ENCODE results near the gene C3orf52.

C3orf52 gene

GRCh38 chr3:112093180-112093522 is 7.0 kb downstream of the C3orf52 start:
- no peak overlapping the region; the same call in 1 of the 2 replicates for H3K4me3 ChIP-seq (ENCODE audit: low read length)
- TF ChIP-seq ZNF274 (IDR thresholded peaks at IDR 0.05; ENCODE audit: low read depth, low read length), result no peak

GRCh38 chr3:112095731-112096130 is 9.5 kb downstream of the C3orf52 start:
- H3K4me3 ChIP-seq (ENCODE audit: low read length), result no peak overlapping the region
- TF ChIP-seq ZNF274 (IDR thresholded peaks at IDR 0.05; ENCODE audit: low read depth, low read length), result no peak

DNA sequence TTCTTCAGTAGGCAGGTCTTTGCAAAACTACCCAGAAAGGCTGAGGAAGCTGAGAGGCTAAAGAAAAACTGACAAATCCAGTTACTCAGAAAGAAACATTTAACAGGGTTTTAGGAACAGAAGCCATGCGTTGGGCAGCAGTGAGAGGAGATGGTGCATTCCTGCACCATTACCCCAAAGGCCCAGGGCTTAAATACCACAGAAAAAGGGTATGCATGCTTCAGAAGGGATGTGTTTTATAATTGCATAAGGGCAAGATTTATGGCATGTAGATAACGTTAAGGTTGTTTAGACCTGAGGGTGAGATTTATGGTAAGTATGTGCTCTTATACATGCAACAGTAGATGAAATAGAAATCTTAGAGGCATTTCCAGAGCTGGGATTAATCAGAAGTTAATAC is 10.0 kb downstream of the C3orf52 start:
- no peak overlapping the region for H3K4me3 ChIP-seq (ENCODE audit: low read length)
- TF ChIP-seq ZNF274 (IDR thresholded peaks at IDR 0.05; ENCODE audit: low read depth, low read length), result no peak

DNA sequence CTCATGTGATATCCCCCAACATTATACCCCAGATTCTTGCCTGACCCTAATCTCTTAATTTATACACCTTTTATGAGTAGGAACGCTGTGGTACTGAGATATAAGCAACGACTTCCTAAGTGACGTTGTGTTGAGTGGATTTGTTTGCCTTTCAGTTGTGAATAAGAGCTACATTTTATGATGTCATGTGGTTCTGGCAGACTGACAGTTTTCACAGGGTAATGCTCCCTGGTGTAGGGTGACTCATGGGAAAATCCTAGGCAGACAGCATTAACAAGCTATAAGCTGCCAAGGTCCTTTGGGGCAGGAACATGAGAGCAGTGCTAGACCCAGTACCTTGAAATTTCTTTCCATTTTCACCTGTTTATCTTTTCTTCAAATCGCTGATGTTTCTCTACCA is 11.2 kb downstream of the C3orf52 start:
- no peak overlapping the region for H3K4me3 ChIP-seq (ENCODE audit: low read length)
- TF ChIP-seq ZNF274 (IDR thresholded peaks at IDR 0.05; ENCODE audit: low read depth, low read length), result no peak

DNA sequence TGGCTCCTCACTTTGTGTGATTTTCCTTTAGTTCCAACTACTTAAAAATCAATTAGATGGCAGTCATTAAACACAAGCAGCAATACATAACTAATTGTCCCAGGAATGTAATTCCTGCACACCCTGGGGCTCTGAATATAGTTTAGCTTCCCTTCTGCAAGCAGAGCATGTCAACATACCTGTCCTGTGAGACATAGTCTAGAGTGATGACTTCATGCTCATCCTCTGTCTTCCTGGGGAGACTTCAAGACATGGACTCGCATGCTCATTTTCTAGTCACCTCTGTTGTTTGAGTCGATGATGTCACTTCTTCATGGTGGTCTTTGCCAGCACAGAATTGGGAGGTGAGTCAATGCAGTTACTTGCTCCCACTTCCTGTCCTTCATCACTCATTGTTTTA is 15.7 kb downstream of the C3orf52 start:
- no peak overlapping the region for H3K4me3 ChIP-seq (ENCODE audit: low read length)
- no peak for TF ChIP-seq ZNF274 (IDR thresholded peaks at IDR 0.05; ENCODE audit: low read depth, low read length)

- no peak for TF ChIP-seq ZNF274 (IDR thresholded peaks at IDR 0.05; ENCODE audit: low read depth, low read length)
- no peak overlapping the region for H3K4me3 ChIP-seq (ENCODE audit: low read length)
Observed at GRCh38 chr3:112104774-112105173, 18.6 kb downstream of the C3orf52 start.

GRCh38 chr3:112109322-112109721 is 23.1 kb downstream of the C3orf52 start:
- TF ChIP-seq ZNF274 (IDR thresholded peaks at IDR 0.05; ENCODE audit: low read depth, low read length), result no peak

DNA sequence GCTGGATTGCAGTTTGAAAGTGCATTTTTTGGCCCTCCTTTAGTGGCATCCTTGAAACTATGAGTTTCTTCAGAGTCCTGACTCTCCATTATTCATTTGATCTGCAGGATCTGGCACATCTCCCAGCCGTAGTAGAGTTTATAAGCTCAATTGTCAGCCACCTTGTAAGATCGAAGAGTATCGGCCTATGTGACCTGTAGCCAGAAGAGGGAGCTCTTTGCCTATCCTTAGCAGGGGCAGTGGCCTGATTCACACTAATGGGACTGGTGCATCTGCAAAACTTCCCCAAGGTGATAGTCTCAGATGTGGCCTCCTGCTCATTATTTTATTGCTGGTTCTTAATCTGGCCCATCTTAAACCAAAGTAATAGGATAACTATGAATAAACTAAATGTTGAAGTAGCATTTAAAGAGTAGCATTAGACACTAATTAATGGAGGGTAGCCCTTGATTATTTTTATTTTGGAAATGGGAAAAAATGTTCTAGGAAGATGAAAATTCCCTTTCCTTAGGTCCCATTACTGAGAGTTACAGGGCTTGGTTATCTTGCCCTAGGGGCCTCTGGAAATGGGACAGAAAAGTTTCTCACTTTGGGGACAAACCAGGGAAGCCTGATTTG is 25.7 kb downstream of the C3orf52 start:
- no peak overlapping the region for H3K4me3 ChIP-seq (ENCODE audit: low read length)
- TF ChIP-seq ZNF274 (IDR thresholded peaks at IDR 0.05; ENCODE audit: low read depth, low read length), result no peak

More at GRCh38 chr3:112109322-112109721, 23.1 kb downstream of the C3orf52 start:
- no peak overlapping the region for H3K4me3 ChIP-seq (ENCODE audit: low read length)

GRCh38 chr3:112114576-112115160 is 28.5 kb downstream of the C3orf52 start:
- TF ChIP-seq ZNF274 (IDR thresholded peaks at IDR 0.05; ENCODE audit: low read depth, low read length), result no peak
- peak overlapping the region; percentile 7; the same call in 1 of the 2 replicates for H3K4me3 ChIP-seq (ENCODE audit: low read length)

GRCh38 chr3:112115161-112115739 is 29.1 kb downstream of the C3orf52 start:
- no peak for TF ChIP-seq ZNF274 (IDR thresholded peaks at IDR 0.05; ENCODE audit: low read depth, low read length)
- H3K4me3 ChIP-seq (ENCODE audit: low read length), result peak overlapping the region; percentile 7; the same call in 1 of the 2 replicates

DNA sequence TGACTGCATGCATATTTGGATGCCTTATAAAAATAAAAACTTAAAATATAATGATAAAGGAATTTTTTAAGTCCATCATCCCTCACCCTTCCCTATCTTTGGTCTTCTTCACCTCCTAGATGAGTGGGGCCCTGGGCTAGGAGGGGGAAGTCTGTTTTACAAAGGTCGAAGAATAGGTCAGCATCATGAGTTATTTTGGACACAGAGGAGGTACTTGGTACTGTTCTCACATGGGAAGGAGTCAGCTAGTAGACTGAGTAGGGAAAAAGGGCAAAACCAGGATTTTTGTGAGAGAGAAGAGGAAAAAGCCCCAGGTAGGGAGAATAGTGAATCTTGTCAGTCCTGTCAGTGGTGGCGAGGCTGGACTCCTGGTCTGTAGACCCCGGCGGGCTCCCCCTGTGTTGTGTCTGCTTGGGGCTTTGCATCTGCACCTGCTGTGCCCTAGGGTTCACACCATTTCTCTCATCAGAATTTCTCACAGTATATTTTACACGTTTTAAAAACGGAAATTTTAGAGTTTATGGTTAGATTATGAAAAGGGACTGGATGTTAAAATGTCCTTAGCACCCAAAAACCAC is 29.7 kb downstream of the C3orf52 start:
- TF ChIP-seq ZNF274 (IDR thresholded peaks at IDR 0.05; ENCODE audit: low read depth, low read length), result no peak
- H3K4me3 ChIP-seq (ENCODE audit: low read length), result no peak overlapping the region; the same call in 1 of the 2 replicates

GRCh38 chr3:112116748-112117186 is 30.6 kb downstream of the C3orf52 start:
- no peak overlapping the region for H3K4me3 ChIP-seq (ENCODE audit: low read length)
- no peak for TF ChIP-seq ZNF274 (IDR thresholded peaks at IDR 0.05; ENCODE audit: low read depth, low read length)

- H3K4me3 ChIP-seq (ENCODE audit: low read length), result no peak overlapping the region
- no peak for TF ChIP-seq ZNF274 (IDR thresholded peaks at IDR 0.05; ENCODE audit: low read depth, low read length)
Observed at GRCh38 chr3:112117415-112117814, 31.2 kb downstream of the C3orf52 start.

- no peak for TF ChIP-seq ZNF274 (IDR thresholded peaks at IDR 0.05; ENCODE audit: low read depth, low read length)
- H3K4me3 ChIP-seq (ENCODE audit: low read length), result no peak overlapping the region
Observed at GRCh38 chr3:112117841-112118571, 31.8 kb downstream of the C3orf52 start.
